GM21447 (cell line): ENCODE data around the gene COTL1.
"Not testable (repeated sequence)": the region's sequence is repeated elsewhere in the genome, so short reads cannot be mapped to it uniquely, and the experiment has no call there.

Experiments used
- ATAC-seq: cut with Tn5 transposase; IDR thresholded peaks from one replicate; pipeline ENCODE4 v1.9.1; 2021; ENCODE audit not compliant: unreplicated experiment

The COTL1 gene

GRCh38 chr16:84574191-84574590 is 43.7 kb downstream of the COTL1 start:
- no peak for ATAC-seq

DNA sequence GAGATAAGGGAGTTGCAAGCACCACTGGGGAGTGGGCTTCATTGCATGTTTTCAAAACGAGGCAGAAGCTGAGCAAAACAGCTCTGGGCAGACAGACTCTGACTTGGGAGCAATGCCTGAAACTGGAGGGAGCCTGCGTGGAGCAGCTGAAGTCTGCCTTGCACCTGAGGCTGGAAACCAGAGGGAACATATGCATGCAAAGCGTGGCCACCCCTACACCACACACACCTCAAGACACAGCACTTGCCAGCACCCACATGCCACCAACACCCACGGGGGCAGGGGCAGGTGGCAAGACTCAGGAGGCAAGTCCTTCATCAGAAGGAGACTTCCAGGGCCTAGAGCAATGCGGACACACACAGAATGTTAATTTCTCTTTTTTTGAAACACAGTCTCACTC is 45.8 kb downstream of the COTL1 start:
- ATAC-seq, result no peak

DNA sequence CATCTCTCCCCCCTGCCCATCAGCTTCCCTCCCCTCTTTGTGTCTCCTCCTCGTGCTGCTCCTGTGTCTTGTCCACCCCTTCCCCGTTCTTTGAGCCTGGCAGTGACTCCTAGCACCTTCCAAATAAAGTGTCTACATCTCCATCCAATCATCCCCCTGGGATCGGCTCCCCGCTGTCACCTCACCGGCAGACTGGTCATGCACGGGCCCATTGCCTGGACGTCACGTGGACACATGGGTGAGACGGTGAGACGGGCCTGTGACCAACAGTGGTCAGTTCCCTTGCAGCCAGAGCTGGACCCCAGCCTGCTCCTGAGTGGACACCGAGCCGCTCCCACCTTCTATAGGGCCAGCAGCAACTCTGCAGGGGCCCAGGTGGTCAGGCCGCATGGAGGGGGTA is 46.4 kb downstream of the COTL1 start:
- ATAC-seq, result no peak

DNA sequence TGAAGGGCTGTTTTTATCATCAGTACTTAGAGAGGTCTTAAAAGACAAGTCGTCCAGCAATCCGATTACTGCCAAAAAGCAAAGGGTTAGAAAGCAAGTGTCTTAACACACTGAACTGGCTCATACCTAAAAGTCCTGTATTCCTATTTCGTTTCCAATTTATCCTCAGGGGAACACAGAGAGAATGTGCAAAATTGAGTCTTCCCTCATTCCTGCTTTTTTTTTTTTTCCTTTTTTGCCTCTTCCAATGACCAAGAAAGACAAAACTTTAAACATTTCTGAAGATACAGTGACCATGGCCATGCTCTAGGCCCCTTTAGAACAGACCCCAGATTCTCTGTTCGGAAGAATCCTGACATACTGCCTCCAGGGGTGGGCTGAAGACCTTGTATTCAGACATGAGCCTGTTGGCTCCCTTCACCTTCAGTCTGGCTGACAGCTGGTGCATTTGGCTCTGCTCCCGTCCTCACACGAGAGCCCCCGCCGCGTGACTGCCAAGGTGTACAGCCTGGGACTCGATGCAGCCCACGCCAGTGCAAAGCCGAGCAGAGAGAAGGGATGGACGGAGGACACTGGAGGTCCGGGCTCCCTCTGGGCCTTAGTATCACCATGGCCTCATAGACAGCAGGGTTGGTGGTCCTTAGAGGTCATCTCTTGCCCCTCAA is 47.0 kb downstream of the COTL1 start:
- ATAC-seq, result no peak

DNA sequence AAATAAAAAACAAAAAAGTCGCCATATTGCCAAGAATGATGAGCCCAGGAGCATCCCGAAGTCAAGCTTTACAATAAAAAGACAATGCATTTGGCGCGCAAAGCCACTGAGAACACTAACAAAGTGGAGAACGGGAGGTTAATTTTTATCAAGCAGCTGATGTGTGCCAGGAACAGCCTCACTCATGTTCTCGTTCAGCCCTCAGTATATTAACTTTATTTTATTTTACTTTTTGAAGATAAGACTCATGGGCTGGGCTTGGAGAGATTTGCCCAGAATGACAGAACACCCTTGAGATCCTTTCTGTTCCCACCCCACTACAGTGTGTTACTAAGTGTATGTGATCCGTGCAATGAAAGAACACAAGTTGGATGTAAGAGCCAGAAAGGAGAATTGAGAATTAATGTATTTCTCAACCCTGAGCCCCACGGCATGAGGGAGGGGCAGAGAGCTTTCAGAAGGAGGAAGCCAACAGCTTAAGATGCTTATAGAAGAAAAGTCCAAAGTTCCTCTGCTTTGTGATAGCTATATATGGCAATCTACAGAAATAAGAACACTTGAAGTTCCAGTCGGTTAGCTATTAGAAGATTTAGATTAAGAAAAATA is 48.4 kb downstream of the COTL1 start:
- ATAC-seq, result no peak

GRCh38 chr16:84568066-84568465 is 49.8 kb downstream of the COTL1 start:
- ATAC-seq, result no peak

DNA sequence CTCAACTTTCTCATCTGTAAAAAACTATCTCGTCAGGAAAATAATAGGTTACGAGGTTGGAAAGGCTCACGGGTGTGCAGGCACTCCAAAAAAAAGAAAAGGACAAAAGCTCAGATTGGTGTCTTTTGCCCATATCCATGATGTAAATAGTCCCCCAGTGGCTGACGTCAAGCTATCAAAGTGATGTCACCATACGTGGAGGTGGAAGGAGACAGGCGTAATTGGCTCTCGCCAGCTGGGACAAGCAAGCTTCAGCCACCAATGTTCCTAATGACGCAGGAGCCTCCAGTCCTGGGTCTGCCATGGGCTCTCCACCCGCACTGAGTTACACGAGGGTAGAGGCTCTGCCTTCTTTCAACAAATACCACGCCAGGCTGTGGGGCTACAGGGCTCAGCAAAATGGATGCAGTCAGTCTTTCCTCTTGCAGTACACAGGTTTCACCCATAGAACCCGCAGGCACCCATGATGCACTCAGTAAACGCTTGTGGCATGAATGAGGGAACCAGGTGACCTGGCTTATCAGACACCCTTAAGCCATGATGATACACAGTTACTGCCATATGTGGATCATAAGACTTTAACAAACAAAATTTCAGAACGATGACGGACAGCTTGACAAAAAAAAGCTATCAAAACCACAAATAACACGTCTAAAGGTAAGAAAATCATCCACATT is 50.5 kb downstream of the COTL1 start:
- no peak for ATAC-seq

GRCh38 chr16:84566545-84567257 is 51.2 kb downstream of the COTL1 start:
- no peak for ATAC-seq

GRCh38 chr16:84565669-84566495 is 52.0 kb downstream of the COTL1 start:
- no peak for ATAC-seq

DNA sequence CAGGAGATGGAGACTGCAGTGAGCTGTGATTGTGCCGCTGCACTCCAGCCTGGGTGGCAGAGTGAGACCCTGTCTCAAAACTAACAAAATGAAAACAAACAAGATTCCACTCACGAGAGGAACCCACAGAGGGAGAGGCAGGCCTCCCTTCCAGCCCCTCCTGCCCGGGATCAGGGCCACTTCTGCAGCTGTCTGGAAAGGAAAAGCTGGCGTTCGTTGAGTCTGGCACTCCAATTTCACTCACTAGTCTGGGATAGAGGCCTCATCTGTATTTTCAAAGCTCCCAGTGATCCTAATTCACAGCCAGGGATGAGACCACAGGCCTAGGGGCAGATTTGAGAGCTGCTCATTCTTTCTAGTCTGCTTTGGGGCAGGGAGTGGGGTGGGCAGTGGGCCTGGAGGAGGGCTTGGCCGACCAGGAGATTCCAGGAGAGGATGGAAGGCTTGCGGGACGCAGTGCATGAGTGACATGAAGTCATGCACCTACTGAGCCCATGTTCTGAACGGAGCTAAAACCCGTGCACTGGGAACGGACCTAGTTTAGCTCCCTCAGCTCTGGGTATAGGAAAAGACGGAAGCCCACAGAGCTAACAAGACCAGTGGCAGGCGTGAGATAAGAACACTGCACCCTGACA is 54.0 kb downstream of the COTL1 start:
- ATAC-seq, result no peak

DNA sequence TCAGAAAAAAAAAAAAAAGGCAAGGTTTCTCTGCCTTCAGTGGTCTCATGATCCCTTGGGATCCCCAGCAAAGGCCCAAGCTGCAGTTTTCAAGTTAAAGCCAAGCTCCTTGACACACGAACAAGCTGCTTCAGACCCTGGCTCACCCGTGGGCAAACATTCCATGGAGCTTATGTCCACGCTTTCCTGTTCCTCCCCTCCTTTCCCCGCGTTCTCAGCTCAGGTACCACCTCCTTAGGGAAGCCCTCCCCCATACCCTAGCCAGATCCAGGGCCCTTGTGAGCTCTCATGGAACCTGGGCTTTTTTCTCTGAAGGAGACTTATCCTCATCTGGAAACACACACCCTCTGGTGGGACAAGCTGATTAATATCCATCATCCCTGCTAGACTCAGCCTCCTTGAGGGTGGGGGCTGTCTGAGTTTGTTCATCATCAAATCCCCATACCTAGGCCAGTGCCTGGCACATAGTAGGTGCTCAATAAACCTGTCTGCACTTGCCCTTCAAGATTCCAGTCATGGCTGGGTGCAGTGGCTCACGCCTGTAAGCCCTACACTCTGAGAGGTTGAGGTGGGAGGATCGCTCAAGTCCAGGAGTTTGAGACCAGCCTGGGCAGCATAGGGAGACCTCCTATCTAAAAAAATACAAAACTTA is 54.7 kb downstream of the COTL1 start:
- no peak for ATAC-seq

- ATAC-seq, result peak; percentile 76
These were observed 55.6 kb downstream of the COTL1 start for GRCh38 chr16:84562174-84562815.

DNA sequence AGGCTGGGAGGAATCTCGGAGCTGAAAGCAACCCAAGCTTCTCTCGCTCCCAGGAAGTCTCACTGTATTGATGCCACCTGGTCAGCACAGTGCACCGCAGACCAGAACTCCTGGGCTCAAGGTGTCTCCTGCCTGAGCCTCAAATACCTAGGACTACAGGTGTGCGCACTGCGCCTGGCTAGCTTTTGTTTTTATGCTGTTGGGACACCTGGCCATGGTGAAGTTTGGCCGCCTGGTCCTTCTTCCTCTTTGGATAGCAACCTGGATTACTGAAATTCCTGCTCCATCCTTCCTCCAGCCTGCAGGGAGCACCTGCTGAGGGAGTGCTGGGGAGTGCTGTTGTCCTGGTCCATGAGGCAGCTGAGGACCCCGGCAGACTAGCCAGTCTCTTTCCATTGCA is 56.6 kb downstream of the COTL1 start:
- ATAC-seq, result no peak

- ATAC-seq, result no peak
These were observed 57.6 kb downstream of the COTL1 start for GRCh38 chr16:84560269-84560668.

- ATAC-seq, result no peak
These were observed 58.5 kb downstream of the COTL1 start for GRCh38 chr16:84559311-84559932.

GRCh38 chr16:84558850-84559249 is 59.0 kb downstream of the COTL1 start:
- not testable (repeated sequence) for ATAC-seq

DNA sequence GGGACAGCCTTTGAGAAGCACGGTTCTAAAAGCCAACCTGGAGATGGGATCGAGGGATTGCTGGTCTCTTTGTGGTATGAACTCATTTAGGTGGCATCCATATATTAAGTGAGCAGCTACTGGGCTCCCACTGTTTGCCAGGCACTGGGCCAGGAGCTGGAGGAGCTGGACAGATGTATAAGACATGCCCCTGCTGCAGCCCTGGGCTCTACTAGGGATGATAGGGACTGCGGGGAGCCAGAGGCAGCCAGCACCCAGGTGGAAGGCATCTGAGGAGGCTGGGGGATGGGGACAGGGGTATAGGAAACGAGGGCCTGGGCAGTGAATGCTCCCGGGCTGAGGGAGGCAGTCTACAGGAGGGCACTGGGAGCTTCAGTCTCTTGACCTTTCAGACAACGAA is 60.4 kb downstream of the COTL1 start:
- ATAC-seq, result no peak

GRCh38 chr16:84557059-84557458 is 60.8 kb downstream of the COTL1 start:
- ATAC-seq, result no peak
